GM23248 (cell line): Measurements from ENCODE around the gene AKIRIN2. TPM values are rescaled to one million over a fixed set of nuclear protein-coding genes. Genes with fewer than 3 reads are reported as not detected.

ENCODE experiments used
- DNase-seq: peaks from one replicate; pipeline ENCODE4 v3.0.0-alpha.2; 2015
- H2AFZ ChIP-seq: fragments of 200-600 bp; sonication (generic); 2 replicates; pipeline ENCODE4 v1.6.1; 2016; ENCODE audit warnings: antibody characterized with exemption
- H3F3A ChIP-seq: fragments of 200-600 bp; sonication (generic); 2 replicates; pipeline ENCODE4 v1.6.1; 2016; ENCODE audit warnings: mild to moderate bottlenecking, antibody characterized with exemption, mixed run types; ENCODE audit not compliant: insufficient read depth
- H3K27ac ChIP-seq: fragments of 200-600 bp; sonication (generic); 2 replicates; pipeline ENCODE4 v1.5.1; 2016; ENCODE audit warnings: mild to moderate bottlenecking
- H3K27me3 ChIP-seq: fragments of 200-600 bp; sonication (generic); replicated peaks from 2 replicates; pipeline ENCODE4 v1.6.1; 2016; ENCODE audit warnings: mild to moderate bottlenecking; ENCODE audit not compliant: insufficient read depth
- H3K36me3 ChIP-seq: fragments of 200-600 bp; sonication (generic); 2 replicates; pipeline ENCODE4 v1.6.1; 2016; ENCODE audit warnings: low read depth, mild to moderate bottlenecking
- H3K4me1 ChIP-seq: fragments of 200-600 bp; sonication (generic); 2 replicates; pipeline ENCODE4 v1.6.1; 2016; ENCODE audit warnings: mild to moderate bottlenecking; ENCODE audit not compliant: insufficient read depth
- H3K4me2 ChIP-seq: fragments of 200-600 bp; sonication (generic); one replicate; pipeline ENCODE4 v1.6.1; 2016; ENCODE audit warnings: mild to moderate bottlenecking; ENCODE audit not compliant: unreplicated experiment
- H3K4me3 ChIP-seq: fragments of 200-600 bp; sonication (generic); 2 replicates; pipeline ENCODE4 v1.5.1; 2016; ENCODE audit warnings: mild to moderate bottlenecking
- H3K79me2 ChIP-seq: fragments of 200-600 bp; sonication (generic); 2 replicates; pipeline ENCODE4 v1.6.1; 2016; ENCODE audit warnings: mild to moderate bottlenecking; ENCODE audit not compliant: insufficient read depth
- H3K9ac ChIP-seq: fragments of 200-600 bp; sonication (generic); 2 replicates; pipeline ENCODE4 v1.6.1; 2016; ENCODE audit warnings: mild to moderate bottlenecking
- H3K9me2 ChIP-seq: fragments of 200-600 bp; sonication (generic); 2 replicates; pipeline ENCODE4 v1.6.1; 2016; ENCODE audit warnings: mixed run types, mild to moderate bottlenecking, moderate library complexity; ENCODE audit not compliant: insufficient read depth
- H3K9me3 ChIP-seq: fragments of 200-600 bp; sonication (generic); one replicate; pipeline ENCODE4 v1.6.1; 2017; ENCODE audit warnings: low read depth
- H4K20me1 ChIP-seq: fragments of 200-600 bp; sonication (generic); 2 replicates; pipeline ENCODE4 v1.6.0; 2016; ENCODE audit not compliant: insufficient read depth
- EZH2 ChIP-seq: fragments of 200-600 bp; sonication (generic); IDR thresholded peaks from 2 replicates; pipeline ENCODE4 v1.6.1; 2018; ENCODE audit warnings: antibody characterized with exemption, mild to moderate bottlenecking; ENCODE audit not compliant: insufficient read depth, poor library complexity, severe bottlenecking
- EZH2phosphoT487 ChIP-seq: fragments of 200-600 bp; sonication (generic); IDR thresholded peaks from 2 replicates; pipeline ENCODE4 v1.6.1; 2018; ENCODE audit warnings: antibody characterized with exemption, moderate library complexity, mild to moderate bottlenecking, low read depth; ENCODE audit not compliant: insufficient read depth
- WGBS, 2 experiments: methylation state at CpG; one replicate each; pipeline ENCODE4 v1.1.6; 2015 to 2017; ENCODE audit warnings: low lambda C conversion rate in 2 of 2, low coverage in 1 of 2; ENCODE audit errors: missing lambda C conversion rate in 2 of 2; 5-methylcytosine and 5-hydroxymethylcytosine counted together
- in situ Hi-C: fragments of 300-500 bp; cut with MboI; formaldehyde crosslinking; loops from 2 replicates; pipeline ENCODE4 v1.15.0; 2020
- polyA plus RNA-seq: library from polyadenylated mRNA; unstranded; fragments of >200 nt; fragmentation: Nextera tagmentation; extraction: Ambion mirVana; gene quantifications from 2 replicates; pipeline ENCODE4 v1.2.1, GENCODE V29; 2016
- total RNA-seq: library from RNA; depleted of rRNA; stranded (reverse); fragments of >200 nt; shearing (Covaris generic); gene quantifications from 2 replicates; pipeline ENCODE4 v1.2.3, GENCODE V29; 2014

AKIRIN2 gene
- total and polyA plus RNA-seq, 2 experiments from 2014 or later, result 21.4 to 60.6 TPM

DNA sequence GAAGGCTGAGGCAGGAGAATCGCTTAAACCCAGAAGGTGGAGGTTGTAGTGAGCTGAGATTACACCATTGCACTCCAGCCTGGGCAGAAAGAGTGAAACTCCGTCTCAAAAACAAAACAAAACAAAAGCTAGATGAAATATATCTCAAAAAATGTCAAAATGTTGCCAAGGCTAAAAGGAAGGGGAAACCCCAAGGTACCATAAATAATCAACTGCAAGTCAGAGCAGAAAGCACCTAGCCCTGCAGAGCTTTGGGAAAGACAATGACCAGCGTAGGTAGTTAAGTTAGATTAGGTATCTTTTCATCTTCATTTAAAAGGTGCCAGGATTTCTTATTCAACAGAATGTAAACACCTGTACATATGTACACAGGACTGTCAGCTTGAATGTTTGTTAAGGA lies 33.0 kb downstream of the AKIRIN2 start:
- peaks cover 17% of the 10 kb centered on the region for H3K79me2 ChIP-seq
- no peaks in the 10 kb centered on the region for H3K27me3 ChIP-seq
- no peak overlapping the region for H3K4me3 ChIP-seq
- no peaks in the 10 kb centered on the region for H3K9me3 ChIP-seq
- DNase-seq, result no peak
- no peak overlapping the region for H3K9ac ChIP-seq
- in situ Hi-C loops, result no loop called here
- no peaks in the 10 kb centered on the region for H4K20me1 ChIP-seq
- H3K4me1 ChIP-seq, result no peaks in the 10 kb centered on the region
- no peaks in the 10 kb centered on the region for H3K9me2 ChIP-seq
- H3K27ac ChIP-seq, result no peak overlapping the region
- TF ChIP-seq EZH2phosphoT487 (no peak), EZH2 (no peak)
- no peak overlapping the region for H3K4me2 ChIP-seq
- H3F3A ChIP-seq, result peaks cover 24% of the 10 kb centered on the region
- WGBS, 2 experiments, result 79 to 83% methylated on average over 3 of the region's 3 CpGs
- H3K36me3 ChIP-seq, result peaks cover 17% of the 10 kb centered on the region; the same call in 1 of the 2 replicates
- no peak overlapping the region for H2AFZ ChIP-seq

- no peak overlapping the region for H3K4me3 ChIP-seq
- H3K9me2 ChIP-seq, result no peaks in the 10 kb centered on the region
- in situ Hi-C loops, result no loop called here
- H3K27me3 ChIP-seq, result no peaks in the 10 kb centered on the region
- H3K79me2 ChIP-seq, result peaks cover 9% of the 10 kb centered on the region
- TF ChIP-seq EZH2 (no peak), EZH2phosphoT487 (no peak)
- no peaks in the 10 kb centered on the region for H3K4me1 ChIP-seq
- no peak overlapping the region for H3K27ac ChIP-seq
- no peak overlapping the region for H2AFZ ChIP-seq
- no peak overlapping the region for H3K9ac ChIP-seq
- peaks cover 24% of the 10 kb centered on the region for H3F3A ChIP-seq
- no peak for DNase-seq
- no peak overlapping the region for H3K4me2 ChIP-seq
- H3K36me3 ChIP-seq, result peaks cover 23% of the 10 kb centered on the region; the same call in 1 of the 2 replicates
- H4K20me1 ChIP-seq, result no peaks in the 10 kb centered on the region
- 91 to 92% methylated on average over 2 of the region's 2 CpGs for WGBS, 2 experiments
- H3K9me3 ChIP-seq, result no peaks in the 10 kb centered on the region
These were observed 34.0 kb downstream of the AKIRIN2 start for GRCh38 chr6:87668013-87668412.

DNA sequence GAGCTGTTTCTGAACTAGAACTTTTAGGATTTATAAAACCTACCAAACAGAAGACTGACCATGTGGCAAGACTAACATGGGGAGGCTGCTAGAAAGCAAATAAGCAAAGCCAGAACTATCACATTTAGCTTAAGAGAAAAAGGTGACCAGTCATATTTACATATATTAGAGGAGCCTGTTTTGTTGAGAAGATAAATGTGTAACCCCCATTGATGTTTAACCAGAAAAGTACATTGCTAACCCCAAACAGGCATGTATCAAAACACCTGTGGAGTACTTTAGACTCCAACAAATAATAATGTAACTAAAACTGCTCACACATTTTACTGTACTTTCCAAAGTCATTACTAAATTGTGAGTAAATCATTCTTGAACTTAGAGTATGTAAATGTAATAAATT lies 35.0 kb downstream of the AKIRIN2 start:
- Histone ChIP-seq H3K9me2 (no peaks in the 10 kb centered on the region), H3K27me3 (no peaks in the 10 kb centered on the region), H3K9me3 (no peaks in the 10 kb centered on the region), H3F3A (peaks cover 24% of the 10 kb centered on the region), H3K36me3 (peaks cover 19% of the 10 kb centered on the region; the same call in 1 of the 2 replicates), H3K79me2 (no peaks in the 10 kb centered on the region; the same call in 1 of the 2 replicates), H3K4me3 (no peak overlapping the region), H4K20me1 (no peaks in the 10 kb centered on the region), H2AFZ (no peak overlapping the region), H3K4me2 (no peak overlapping the region), H3K27ac (no peak overlapping the region), H3K9ac (no peak overlapping the region), H3K4me1 (peaks cover under 1% of the 10 kb centered on the region)
- no peak for DNase-seq
- in situ Hi-C loops, result no loop called here
- TF ChIP-seq EZH2phosphoT487 (no peak), EZH2 (no peak)

- no peaks in the 10 kb centered on the region for H3K9me2 ChIP-seq
- TF ChIP-seq EZH2 (no peak), EZH2phosphoT487 (no peak)
- H3K9ac ChIP-seq, result no peak overlapping the region
- H3K9me3 ChIP-seq, result no peaks in the 10 kb centered on the region
- H4K20me1 ChIP-seq, result no peaks in the 10 kb centered on the region
- H3K4me1 ChIP-seq, result peaks cover 21% of the 10 kb centered on the region
- no peaks in the 10 kb centered on the region for H3K79me2 ChIP-seq
- no peak overlapping the region for H3K27ac ChIP-seq
- in situ Hi-C loops, result no loop called here
- DNase-seq, result no peak
- H3K4me3 ChIP-seq, result no peak overlapping the region
- H3K27me3 ChIP-seq, result no peaks in the 10 kb centered on the region
- no peak overlapping the region for H2AFZ ChIP-seq
- peaks cover 19% of the 10 kb centered on the region; the same call in 1 of the 2 replicates for H3K36me3 ChIP-seq
- H3K4me2 ChIP-seq, result no peak overlapping the region
- peaks cover 31% of the 10 kb centered on the region for H3F3A ChIP-seq
These were observed 37.0 kb downstream of the AKIRIN2 start for GRCh38 chr6:87664921-87665485.

- Histone ChIP-seq H2AFZ (no peak overlapping the region), H3K9me3 (no peaks in the 10 kb centered on the region), H3K9ac (no peak overlapping the region), H3K4me1 (peaks cover 30% of the 10 kb centered on the region), H3K79me2 (no peaks in the 10 kb centered on the region), H3K4me2 (no peak overlapping the region), H3K27ac (no peak overlapping the region), H4K20me1 (no peaks in the 10 kb centered on the region), H3F3A (peaks cover 42% of the 10 kb centered on the region), H3K4me3 (no peak overlapping the region), H3K9me2 (no peaks in the 10 kb centered on the region), H3K27me3 (no peaks in the 10 kb centered on the region), H3K36me3 (peaks cover 19% of the 10 kb centered on the region; the same call in 1 of the 2 replicates)
- DNase-seq, result no peak
- TF ChIP-seq EZH2phosphoT487, result no peak
- TF ChIP-seq EZH2, result no peak
- in situ Hi-C loops, result no loop called here
- 74 to 80% methylated on average over 2 of the region's 2 CpGs for WGBS, 2 experiments
These were observed 38.6 kb downstream of the AKIRIN2 start for GRCh38 chr6:87663434-87663833.
